Erythroblast (primary cell): ENCODE measurements around the gene ABCA8.
"Not testable (repeated sequence)": the region's sequence is repeated elsewhere in the genome, so short reads cannot be mapped to it uniquely, and the experiment has no call there.

Experiments used
- DNase-seq, 2 experiments: peaks; one replicate each; lab custom pipeline; 2025; lab: John Stamatoyannopoulos, UW
- GATA1 ChIP-seq: IDR thresholded peaks from 2 replicates; pipeline ENCODE4 v1.6.1; 2011; ENCODE audit warnings: low read depth, mild to moderate bottlenecking, control low read depth, low read length, moderate library complexity
- POLR2A ChIP-seq: IDR thresholded peaks from 2 replicates; pipeline ENCODE4 v1.6.1; 2011; ENCODE audit warnings: mild to moderate bottlenecking, low read length

The ABCA8 gene

GRCh38 chr17:68840073-68840472 lies 115.1 kb downstream of the ABCA8 start:
- DNase-seq: no peak
- TF ChIP-seq GATA1: no peak
- no peak for TF ChIP-seq POLR2A

GRCh38 chr17:68835071-68835470 lies 120.1 kb downstream of the ABCA8 start:
- TF ChIP-seq POLR2A (no peak), GATA1 (no peak)
- DNase-seq: no peak

- TF ChIP-seq POLR2A: no peak
- no peak for TF ChIP-seq GATA1
- DNase-seq: no peak
These were observed 120.8 kb downstream of the ABCA8 start for GRCh38 chr17:68834328-68834836.

- no peak for TF ChIP-seq GATA1
- TF ChIP-seq POLR2A: no peak
- no peak for DNase-seq
These were observed 122.9 kb downstream of the ABCA8 start for GRCh38 chr17:68832109-68832802.

- TF ChIP-seq GATA1: no peak
- no peak for TF ChIP-seq POLR2A
- no peak for DNase-seq
These were observed 124.0 kb downstream of the ABCA8 start for GRCh38 chr17:68831170-68831569.

GRCh38 chr17:68830313-68830712 lies 124.9 kb downstream of the ABCA8 start:
- TF ChIP-seq GATA1: no peak
- no peak for TF ChIP-seq POLR2A
- DNase-seq: no peak

- DNase-seq: no peak
- no peak for TF ChIP-seq POLR2A
- no peak for TF ChIP-seq GATA1
These were observed 126.0 kb downstream of the ABCA8 start for GRCh38 chr17:68829211-68829610.

GRCh38 chr17:68824707-68825106 lies 130.5 kb downstream of the ABCA8 start:
- no peak for TF ChIP-seq POLR2A
- no peak for TF ChIP-seq GATA1
- no peak for DNase-seq

GRCh38 chr17:68824185-68824584 lies 131.0 kb downstream of the ABCA8 start:
- not testable (repeated sequence) for DNase-seq

- no peak for DNase-seq
- TF ChIP-seq POLR2A: no peak
These were observed 132.4 kb downstream of the ABCA8 start for GRCh38 chr17:68822719-68823289.

- no peak for TF ChIP-seq POLR2A
- no peak for TF ChIP-seq GATA1
These were observed 133.1 kb downstream of the ABCA8 start for GRCh38 chr17:68821860-68822696.

GRCh38 chr17:68820825-68821481 lies 134.2 kb downstream of the ABCA8 start:
- DNase-seq: no peak
- no peak for TF ChIP-seq GATA1
- TF ChIP-seq POLR2A: no peak

More at GRCh38 chr17:68821860-68822696, 133.1 kb downstream of the ABCA8 start:
- no peak for DNase-seq

- no peak for TF ChIP-seq GATA1
- no peak for TF ChIP-seq POLR2A
- DNase-seq: no peak
These were observed 134.7 kb downstream of the ABCA8 start for GRCh38 chr17:68820476-68820824.

- TF ChIP-seq GATA1 (no peak), POLR2A (no peak)
- DNase-seq: no peak
These were observed 135.7 kb downstream of the ABCA8 start for GRCh38 chr17:68819465-68819864.
